Measurements from ENCODE around the gene RNF8.
"Not testable (repeated sequence)": the region's sequence is repeated elsewhere in the genome, so short reads cannot be mapped to it uniquely, and the experiment has no call there.

RNF8 gene
- total RNA-seq: 6.7 to 19.8 (median 15.1) reads per million in 17 experiments

GRCh38 chr6:37353761-37354525 is at the start of gene RNF8:
RNF8 (plus strand) TSS chr6:37353983; CDS start chr6:37354165, 182 bp downstream.
- DNase-seq: peak; percentile 87 to 95 (median 92)

GRCh38 chr6:37304766-37305165 is 49.0 kb upstream of the RNF8 start:
- no peak for DNase-seq

GRCh38 chr6:37305841-37306425 is 47.9 kb upstream of the RNF8 start:
- DNase-seq: no peak

GRCh38 chr6:37306624-37307222 is 47.1 kb upstream of the RNF8 start:
- no peak for DNase-seq

- DNase-seq: not testable (repeated sequence)
Measured at GRCh38 chr6:37307484-37307883, 46.3 kb upstream of the RNF8 start.

- DNase-seq: no peak
Measured at GRCh38 chr6:37308069-37308815, 45.5 kb upstream of the RNF8 start.

GRCh38 chr6:37309046-37309445 is 44.7 kb upstream of the RNF8 start:
- no peak for DNase-seq

GRCh38 chr6:37309692-37310091 is 44.1 kb upstream of the RNF8 start:
- DNase-seq: no peak

GRCh38 chr6:37310966-37311365 is 42.8 kb upstream of the RNF8 start:
- DNase-seq: no peak

GRCh38 chr6:37311741-37312473 is 41.9 kb upstream of the RNF8 start:
- DNase-seq: no peak

GRCh38 chr6:37313723-37314486 is 39.9 kb upstream of the RNF8 start:
- DNase-seq: peak; percentile 7 to 39 (median 26)

GRCh38 chr6:37314487-37315156 is 39.2 kb upstream of the RNF8 start:
- peak; percentile 35 to 57 (median 53) for DNase-seq

GRCh38 chr6:37315157-37315515 is 38.6 kb upstream of the RNF8 start:
- no peak for DNase-seq

GRCh38 chr6:37316071-37316470 is 37.7 kb upstream of the RNF8 start:
- no peak for DNase-seq

- DNase-seq: no peak
Measured at GRCh38 chr6:37317312-37318038, 36.3 kb upstream of the RNF8 start.

GRCh38 chr6:37319156-37319555 is 34.6 kb upstream of the RNF8 start:
- no peak for DNase-seq

GRCh38 chr6:37319856-37320480 is 33.8 kb upstream of the RNF8 start:
- no peak for DNase-seq

GRCh38 chr6:37320646-37321045 is 33.1 kb upstream of the RNF8 start:
- no peak for DNase-seq

GRCh38 chr6:37321101-37321500 is 32.7 kb upstream of the RNF8 start:
- no peak for DNase-seq

Data from suppressor macrophage (primary cell).